Measurements from ENCODE around the gene TMEM9.

GRCh38 chr1:201194046-201194445 is 39.8 kb upstream of the TMEM9 start:
- TF ChIP-seq NFIC (IDR thresholded peaks at IDR 0.05) = no peak
- no peak for TF ChIP-seq TCF12 (IDR thresholded peaks at IDR 0.05; ENCODE audit: low read depth)
- no peak for TF ChIP-seq CEBPB (IDR thresholded peaks at IDR 0.05)
- TF ChIP-seq TAF1 (IDR thresholded peaks at IDR 0.05; ENCODE audit: low read depth) = no peak
- TF ChIP-seq CREB1 (IDR thresholded peaks at IDR 0.05; ENCODE audit: low read depth) = no peak
- no peak for TF ChIP-seq EGR1 (IDR thresholded peaks at IDR 0.05)
- no peak for TF ChIP-seq FOXM1 (IDR thresholded peaks at IDR 0.05; ENCODE audit: borderline replicate concordance, low read depth)
- TF ChIP-seq MAX (IDR thresholded peaks at IDR 0.05) = no peak
- TF ChIP-seq YY1 (IDR thresholded peaks at IDR 0.05; ENCODE audit: low read depth) = no peak
- no peak for TF ChIP-seq TEAD4 (IDR thresholded peaks at IDR 0.05)
- no peak for TF ChIP-seq USF1 (IDR thresholded peaks at IDR 0.05)
- no peak for TF ChIP-seq RAD21 (IDR thresholded peaks at IDR 0.05; ENCODE audit: low read depth)
- no peak for TF ChIP-seq EP300 (IDR thresholded peaks at IDR 0.05; ENCODE audit: borderline replicate concordance)

Measured in Ishikawa (cell line).